ENCODE data around the gene WNT9A. TPM values are rescaled to one million over a fixed set of nuclear protein-coding genes. Genes with fewer than 3 reads are reported as not detected.

The WNT9A gene
- total RNA-seq, 2 donors from 2014 or later, result 1.2 to 1.7 TPM

DNA sequence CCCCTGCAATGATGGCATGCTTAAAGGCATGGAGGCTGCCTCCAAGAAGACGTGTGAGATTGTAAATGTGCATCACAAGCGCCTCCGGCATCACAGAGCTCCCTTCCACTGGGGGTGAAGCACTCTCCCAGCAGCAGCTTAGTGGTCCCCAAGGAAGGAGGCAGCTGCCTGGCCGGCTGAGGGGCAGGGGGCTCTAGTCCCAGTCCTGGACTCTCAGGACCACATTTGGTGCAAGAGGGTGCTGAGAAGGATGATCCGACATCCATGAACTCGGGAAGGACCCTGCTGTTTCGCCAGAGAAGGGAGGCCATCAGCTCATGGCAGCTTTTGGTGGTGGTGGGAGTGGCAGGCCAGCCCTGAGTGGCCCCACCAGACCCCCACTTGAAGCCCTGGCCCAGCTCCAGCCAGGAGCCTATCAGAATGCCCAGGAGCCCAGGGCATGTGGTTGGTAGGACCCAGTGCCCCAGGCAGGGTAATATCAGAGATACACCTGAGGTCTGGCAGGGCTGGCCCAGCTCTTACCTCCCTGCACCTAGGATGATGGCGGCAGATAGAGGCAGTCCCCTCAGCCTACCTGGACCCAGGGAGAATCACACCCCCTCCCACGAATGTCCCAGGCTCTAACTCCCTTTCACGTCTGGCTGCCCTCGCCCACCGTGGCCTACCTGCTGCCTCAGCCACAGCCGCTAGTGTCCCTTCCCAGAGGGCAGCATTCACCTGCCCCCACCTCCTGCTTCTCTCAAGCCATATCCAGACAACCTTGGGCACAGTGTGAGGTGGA, 2.4 kb upstream of the WNT9A start:
- peaks cover 25% of the 10 kb centered on the region for H3K27me3 ChIP-seq (ENCODE audit: control insufficient read depth, insufficient read depth, low read length, poor library complexity, severe bottlenecking)
- Mint-ChIP-seq H3K4me1 (peaks cover 5% of the 10 kb centered on the region), H3K27me3 (ENCODE audit: insufficient read depth) (peaks cover 56% of the 10 kb centered on the region), H3K36me3 (ENCODE audit: low read depth) (no peaks in the 10 kb centered on the region), H3K4me3 (no peak overlapping the region), H3K27ac (no peak overlapping the region), H3K9me3 (peaks cover 3% of the 10 kb centered on the region)
- no peaks in the 10 kb centered on the region for H3K36me3 ChIP-seq (ENCODE audit: control insufficient read depth, insufficient read depth, low read length)
- no peaks in the 10 kb centered on the region for H3K4me1 ChIP-seq (ENCODE audit: control insufficient read depth, insufficient read depth, low read length)
- DNase-seq, result peak; percentile 38
- H3K4me3 ChIP-seq (ENCODE audit: low read length), result no peak overlapping the region
- H3K9me3 ChIP-seq (ENCODE audit: control insufficient read depth, low read length), result peaks cover 8% of the 10 kb centered on the region
- TF ChIP-seq, protein P1, sequence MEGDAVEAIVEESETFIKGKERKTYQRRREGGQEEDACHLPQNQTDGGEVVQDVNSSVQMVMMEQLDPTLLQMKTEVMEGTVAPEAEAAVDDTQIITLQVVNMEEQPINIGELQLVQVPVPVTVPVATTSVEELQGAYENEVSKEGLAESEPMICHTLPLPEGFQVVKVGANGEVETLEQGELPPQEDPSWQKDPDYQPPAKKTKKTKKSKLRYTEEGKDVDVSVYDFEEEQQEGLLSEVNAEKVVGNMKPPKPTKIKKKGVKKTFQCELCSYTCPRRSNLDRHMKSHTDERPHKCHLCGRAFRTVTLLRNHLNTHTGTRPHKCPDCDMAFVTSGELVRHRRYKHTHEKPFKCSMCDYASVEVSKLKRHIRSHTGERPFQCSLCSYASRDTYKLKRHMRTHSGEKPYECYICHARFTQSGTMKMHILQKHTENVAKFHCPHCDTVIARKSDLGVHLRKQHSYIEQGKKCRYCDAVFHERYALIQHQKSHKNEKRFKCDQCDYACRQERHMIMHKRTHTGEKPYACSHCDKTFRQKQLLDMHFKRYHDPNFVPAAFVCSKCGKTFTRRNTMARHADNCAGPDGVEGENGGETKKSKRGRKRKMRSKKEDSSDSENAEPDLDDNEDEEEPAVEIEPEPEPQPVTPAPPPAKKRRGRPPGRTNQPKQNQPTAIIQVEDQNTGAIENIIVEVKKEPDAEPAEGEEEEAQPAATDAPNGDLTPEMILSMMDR (conservative IDR thresholded peaks at IDR 0.05), result no peak
- H3K27ac ChIP-seq (ENCODE audit: low read depth, low read length), result no peak overlapping the region
- no peak overlapping the region for H3K9ac ChIP-seq (ENCODE audit: extremely low read depth, low read length, poor library complexity, severe bottlenecking)
- WGBS, 2 experiments (ENCODE audit: insufficient coverage in 1 of 2, insufficient read length in 1 of 2), result 89 to 95% methylated on average over 6 to 13 of the region's 13 CpGs

DNA sequence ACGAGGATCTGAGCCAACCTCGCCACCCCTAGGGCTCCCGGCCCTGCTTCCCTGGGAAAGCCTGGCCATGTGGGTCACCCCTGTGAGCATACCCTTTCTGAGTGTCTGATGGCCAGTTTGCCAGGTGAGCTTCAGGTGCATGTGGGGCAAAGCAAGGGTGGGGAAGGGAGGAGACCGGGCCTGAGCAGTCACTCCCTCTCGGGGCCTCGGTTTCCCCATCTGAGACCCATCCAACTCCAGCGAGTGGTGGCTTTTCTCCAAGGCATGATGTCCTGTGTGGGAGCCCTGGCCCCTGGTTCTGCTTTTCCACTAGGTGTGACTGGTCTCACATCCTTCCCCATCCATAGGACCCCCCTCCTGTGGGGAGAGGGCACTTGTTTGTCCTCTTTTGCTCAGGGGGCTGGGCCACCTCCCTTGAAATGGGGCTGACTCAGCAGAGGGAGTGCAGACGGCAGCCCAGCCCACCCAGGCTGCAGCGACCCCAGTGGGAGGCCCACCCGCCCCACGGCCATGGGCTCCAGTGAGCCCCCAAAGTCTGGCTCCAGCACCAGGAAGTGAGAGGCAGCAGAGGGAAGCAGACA, 1.7 kb upstream of the WNT9A start:
- peaks cover 3% of the 10 kb centered on the region for H3K9me3 Mint-ChIP-seq
- H3K27me3 Mint-ChIP-seq (ENCODE audit: insufficient read depth), result peaks cover 52% of the 10 kb centered on the region
- H3K9me3 ChIP-seq (ENCODE audit: control insufficient read depth, low read length), result peaks cover 4% of the 10 kb centered on the region
- H3K36me3 ChIP-seq (ENCODE audit: control insufficient read depth, insufficient read depth, low read length), result no peaks in the 10 kb centered on the region
- peaks cover 5% of the 10 kb centered on the region for H3K4me1 Mint-ChIP-seq
- TF ChIP-seq, protein P1 (conservative IDR thresholded peaks at IDR 0.05), result no peak
- no peak overlapping the region for H3K9ac ChIP-seq (ENCODE audit: extremely low read depth, low read length, poor library complexity, severe bottlenecking)
- H3K27me3 ChIP-seq (ENCODE audit: control insufficient read depth, insufficient read depth, low read length, poor library complexity, severe bottlenecking), result peaks cover 24% of the 10 kb centered on the region
- H3K36me3 Mint-ChIP-seq (ENCODE audit: low read depth), result no peaks in the 10 kb centered on the region
- no peaks in the 10 kb centered on the region for H3K4me1 ChIP-seq (ENCODE audit: control insufficient read depth, insufficient read depth, low read length)
- H3K4me3 ChIP-seq (ENCODE audit: low read length), result no peak overlapping the region
- H3K4me3 Mint-ChIP-seq, result no peak overlapping the region
- H3K27ac Mint-ChIP-seq, result no peak overlapping the region
- 84 to 90% methylated on average over 3 to 11 of the region's 11 CpGs for WGBS, 2 experiments (ENCODE audit: insufficient coverage in 1 of 2, insufficient read length in 1 of 2)
- H3K27ac ChIP-seq (ENCODE audit: low read depth, low read length), result no peak overlapping the region
- DNase-seq, result no peak

DNA sequence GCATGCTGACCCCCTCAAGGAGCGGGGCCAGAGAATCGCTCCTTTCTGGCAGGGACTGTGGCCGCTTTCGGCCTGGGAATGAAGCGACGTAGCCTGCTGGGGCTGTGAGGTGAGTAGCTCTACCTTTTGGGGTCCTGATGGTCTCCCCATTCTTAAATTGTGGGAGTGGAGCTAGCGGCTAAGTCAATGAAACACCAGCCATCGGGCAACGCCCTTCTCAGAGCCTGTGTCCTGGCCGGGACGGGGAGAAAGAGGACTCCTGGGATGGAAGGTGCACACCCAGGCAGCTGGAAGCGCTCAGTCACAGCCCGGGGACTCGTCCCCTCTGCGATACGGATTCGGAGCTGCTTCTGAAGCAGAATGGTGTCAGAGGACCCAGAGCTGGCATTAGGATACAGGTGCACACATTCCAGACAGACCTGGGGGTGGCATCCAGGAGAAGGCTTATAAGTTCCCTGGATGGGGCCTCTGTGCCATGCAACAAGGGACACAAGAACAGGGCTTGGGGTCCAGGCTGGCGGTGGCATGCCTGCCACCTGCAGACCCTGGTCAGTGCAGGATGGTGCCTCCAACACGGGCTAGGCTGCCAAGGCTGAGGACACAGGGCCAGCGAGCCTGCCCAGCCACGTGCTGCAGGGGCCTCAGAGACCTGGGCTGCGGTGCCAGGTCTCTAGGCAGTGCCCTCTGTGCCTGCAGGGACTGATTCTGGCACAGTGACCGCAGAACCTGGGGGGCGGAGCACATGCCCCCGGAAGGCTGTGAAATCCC, 945 bp upstream of the WNT9A start:
- peak overlapping the region; percentile 64 for H3K4me3 Mint-ChIP-seq
- peaks cover 5% of the 10 kb centered on the region for H3K4me1 Mint-ChIP-seq
- no peak overlapping the region for H3K27ac Mint-ChIP-seq
- no peak for DNase-seq
- Histone ChIP-seq H3K4me3 (ENCODE audit: low read length) (peak overlapping the region; percentile 81), H3K9me3 (ENCODE audit: control insufficient read depth, low read length) (no peaks in the 10 kb centered on the region), H3K4me1 (ENCODE audit: control insufficient read depth, insufficient read depth, low read length) (no peaks in the 10 kb centered on the region), H3K9ac (ENCODE audit: extremely low read depth, low read length, poor library complexity, severe bottlenecking) (no peak overlapping the region), H3K27me3 (ENCODE audit: control insufficient read depth, insufficient read depth, low read length, poor library complexity, severe bottlenecking) (peaks cover 24% of the 10 kb centered on the region), H3K27ac (ENCODE audit: low read depth, low read length) (no peak overlapping the region), H3K36me3 (ENCODE audit: control insufficient read depth, insufficient read depth, low read length) (no peaks in the 10 kb centered on the region)
- TF ChIP-seq, protein P1 (conservative IDR thresholded peaks at IDR 0.05), result no peak
- 34 to 35% methylated on average over 16 to 25 of the region's 25 CpGs for WGBS, 2 experiments (ENCODE audit: insufficient coverage in 1 of 2, insufficient read length in 1 of 2)
- peaks cover 48% of the 10 kb centered on the region for H3K27me3 Mint-ChIP-seq (ENCODE audit: insufficient read depth)
- peaks cover under 1% of the 10 kb centered on the region for H3K9me3 Mint-ChIP-seq
- no peaks in the 10 kb centered on the region for H3K36me3 Mint-ChIP-seq (ENCODE audit: low read depth)

Measured in endodermal cell (in vitro differentiated cells).